ENCODE data around the gene WDR70.

GRCh38 chr5:37391591-37391990 lies 12.5 kb downstream of the WDR70 start:
- TF ChIP-seq CSDC2 (CRISPR knock-in tag; IDR thresholded peaks at IDR 0.05) (no peak), RARB (CRISPR knock-in tag; IDR thresholded peaks at IDR 0.05) (no peak), ESRRG (CRISPR knock-in tag; IDR thresholded peaks at IDR 0.05) (no peak), CREB5 (CRISPR knock-in tag; IDR thresholded peaks at IDR 0.05; ENCODE audit: low read depth) (no peak), ZFP3 (CRISPR knock-in tag; IDR thresholded peaks at IDR 0.05) (no peak), ZC3H10 (CRISPR knock-in tag; IDR thresholded peaks at IDR 0.05) (no peak), TOX (CRISPR knock-in tag; IDR thresholded peaks at IDR 0.05; ENCODE audit: borderline replicate concordance) (no peak), ZNF565 (CRISPR knock-in tag; conservative IDR thresholded peaks at IDR 0.05; ENCODE audit: low read depth) (no peak), TSHZ2 (CRISPR knock-in tag; IDR thresholded peaks at IDR 0.05) (no peak), ISL1 (CRISPR knock-in tag; IDR thresholded peaks at IDR 0.05) (no peak)
